ENCODE results near the gene ELP2.

GRCh38 chr18:36217348-36217747 is 87.6 kb downstream of the ELP2 start:
- TF ChIP-seq CTCF (conservative IDR thresholded peaks at IDR 0.05; ENCODE audit: low read length) (no peak), EZH2phosphoT487 (IDR thresholded peaks at IDR 0.05; ENCODE audit: borderline replicate concordance, low read depth, low read length) (no peak)

All from OCI-LY7 (cell line).